ENCODE data around the gene PIGC. TPM values are rescaled to one million over a fixed set of nuclear protein-coding genes. Genes with fewer than 3 reads are reported as not detected.

The PIGC gene
- total RNA-seq, 2 experiments from 2014 or later = 14.7 to 17.1 TPM

DNA sequence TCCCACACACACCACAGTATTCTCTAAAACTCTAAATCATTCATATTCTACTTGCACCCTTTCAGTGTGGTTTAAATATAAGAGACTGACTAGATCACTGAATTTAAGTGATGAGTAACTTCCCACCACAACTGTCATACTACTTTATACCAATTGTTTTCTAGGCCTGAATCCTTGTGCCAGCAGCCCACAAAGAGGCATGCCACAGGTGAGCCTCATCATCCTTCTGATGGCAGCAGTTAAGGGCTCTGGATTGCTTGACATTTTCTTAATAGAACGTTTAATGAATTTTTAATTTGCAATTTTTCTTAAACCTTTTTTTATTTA lies 13.8 kb downstream of the PIGC start:
- Mint-ChIP-seq H3K4me1 (peaks cover 30% of the 10 kb centered on the region), H3K27me3 (no peaks in the 10 kb centered on the region), H3K36me3 (ENCODE audit: low read depth) (no peaks in the 10 kb centered on the region), H3K27ac (no peak overlapping the region), H3K4me3 (no peak overlapping the region), H3K9me3 (ENCODE audit: low read depth) (peaks cover 2% of the 10 kb centered on the region)
- intact Hi-C loops (cut with DNase I, micrococcal nuclease) = no loop called here
- ChIA-PET POLR2A (no interaction called here), CTCF (interaction anchor here (0.7 to 7.4 kb wide), 12 partner anchors 12 to 444 kb away, joined by 3 to 63 read pairs (median 3); partner anchors contain the start of gene PIGC)
- ATAC-seq = no peak
- DNase-seq = no peak

DNA sequence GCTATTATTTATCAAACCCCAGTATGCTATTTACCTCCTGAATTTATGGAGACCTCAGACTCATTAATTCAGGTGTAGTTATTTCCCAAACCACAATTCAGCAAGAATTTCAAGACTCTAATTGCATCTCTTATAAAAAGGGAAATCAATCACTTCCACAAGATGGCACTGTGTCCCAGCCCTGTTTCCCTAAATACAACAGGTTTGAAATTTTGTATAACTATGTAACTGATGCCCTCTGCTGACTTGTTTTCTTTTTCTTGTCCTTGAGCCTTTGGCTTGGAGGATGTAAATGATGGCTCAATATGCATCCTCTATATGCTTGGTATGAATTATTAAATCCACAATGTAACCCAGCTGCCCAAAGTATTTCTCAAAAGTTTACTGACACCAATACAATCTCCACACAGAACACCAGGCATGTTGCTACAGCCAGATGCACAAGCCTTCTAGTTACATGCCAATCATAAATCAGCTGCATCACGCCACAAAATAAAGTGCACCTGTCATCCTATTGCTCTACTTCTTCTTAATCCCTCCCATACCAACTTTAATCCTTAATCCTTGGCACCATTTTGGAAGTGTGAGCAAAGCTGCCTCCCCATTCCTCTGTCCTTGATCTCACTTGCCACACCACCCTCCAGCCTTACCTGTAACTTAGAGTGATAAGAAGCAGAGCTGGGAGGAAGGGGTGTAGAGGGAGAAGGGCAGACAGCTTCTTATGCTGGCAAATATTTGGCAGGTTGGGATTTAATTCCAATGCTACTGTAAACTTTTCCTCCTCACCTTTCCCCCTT lies 14.3 kb downstream of the PIGC start:
- Mint-ChIP-seq H3K36me3 (ENCODE audit: low read depth) (no peaks in the 10 kb centered on the region), H3K27ac (no peak overlapping the region), H3K4me1 (peaks cover 30% of the 10 kb centered on the region), H3K9me3 (ENCODE audit: low read depth) (peaks cover 2% of the 10 kb centered on the region), H3K27me3 (no peaks in the 10 kb centered on the region), H3K4me3 (no peak overlapping the region)
- ChIA-PET CTCF (interaction anchor here (0.7 to 7.4 kb wide), 16 partner anchors 9 to 444 kb away, joined by 3 to 63 read pairs (median 3); partner anchors contain the start of genes C1orf105 and PIGC), POLR2A (no interaction called here)
- DNase-seq (peak; percentile 66), ATAC-seq (peak; percentile 71)
- intact Hi-C loops (cut with DNase I, micrococcal nuclease) = loop anchor here (1.0 to 10.0 kb wide), 6 partner anchors 15 to 785 kb away; partner anchors contain the start of gene PIGC (in 2 of the 2)

DNA sequence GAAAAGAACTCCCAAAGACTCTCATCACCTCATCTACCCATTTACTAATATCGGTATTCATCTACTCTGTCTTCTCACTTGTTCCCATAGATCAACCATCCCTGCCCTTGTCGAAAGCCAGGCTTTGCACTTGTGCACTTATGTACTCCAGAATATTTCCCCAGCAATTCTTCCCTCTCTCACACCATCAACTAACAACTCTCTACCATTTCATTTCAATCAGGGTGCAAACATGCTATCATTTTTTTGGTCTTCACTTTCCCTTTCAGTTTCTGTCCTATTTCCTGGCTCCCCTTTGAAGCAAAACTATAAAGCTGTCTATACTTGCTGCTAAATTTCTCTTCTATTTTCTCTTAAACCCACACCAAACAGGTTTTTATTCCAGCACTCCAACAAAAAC lies 16.7 kb downstream of the PIGC start:
- ChIA-PET POLR2A (interaction anchor here (0.7 kb wide), 1 partner anchor 69 kb away, joined by 3 read pairs; no protein-coding TSS in a partner anchor), CTCF (interaction anchor here (0.6 to 3.0 kb wide), 6 partner anchors 10 to 425 kb away, joined by 3 to 11 read pairs (median 5); no protein-coding TSS in a partner anchor)
- DNase-seq (no peak), ATAC-seq (peak; percentile 30)
- Mint-ChIP-seq H3K9me3 (ENCODE audit: low read depth) (no peaks in the 10 kb centered on the region), H3K36me3 (ENCODE audit: low read depth) (no peaks in the 10 kb centered on the region), H3K4me1 (peaks cover 15% of the 10 kb centered on the region), H3K27me3 (no peaks in the 10 kb centered on the region), H3K4me3 (no peak overlapping the region), H3K27ac (no peak overlapping the region)
- intact Hi-C loops (cut with DNase I, micrococcal nuclease) = loop anchor here (10.0 kb wide), 2 partner anchors 622 to 782 kb away; no protein-coding TSS in a partner anchor

DNA sequence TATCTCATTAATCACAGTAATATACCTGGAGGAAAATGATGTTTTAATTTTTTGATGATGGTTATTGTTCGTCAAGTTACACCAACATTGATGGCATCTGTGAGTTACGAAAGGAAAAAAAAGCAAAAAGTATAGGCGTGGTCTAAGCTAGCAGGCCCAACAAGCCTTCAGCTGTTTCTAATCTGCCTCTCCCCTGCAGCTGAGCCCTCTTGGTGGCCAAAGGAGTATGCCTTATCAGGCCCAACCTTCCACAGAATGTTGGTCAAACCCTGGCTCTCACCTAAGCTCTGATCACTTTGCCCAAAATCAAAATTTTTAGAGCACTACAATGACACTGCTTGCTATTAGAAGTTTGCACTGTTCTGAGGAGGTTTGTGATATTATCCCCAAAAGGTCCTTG lies 18.5 kb downstream of the PIGC start:
- DNase-seq = no peak
- H3K27me3 Mint-ChIP-seq = no peaks in the 10 kb centered on the region
- no peak overlapping the region for H3K4me3 Mint-ChIP-seq
- ChIA-PET POLR2A (no interaction called here), CTCF (interaction anchor here (0.7 to 3.0 kb wide), 4 partner anchors 18 to 335 kb away, joined by 3 to 11 read pairs (median 4); partner anchors contain the start of gene PIGC)
- intact Hi-C loops (cut with DNase I, micrococcal nuclease) = loop anchor here (10.0 kb wide), 2 partner anchors 621 to 781 kb away; no protein-coding TSS in a partner anchor
- no peak overlapping the region for H3K27ac Mint-ChIP-seq
- peaks cover 9% of the 10 kb centered on the region for H3K4me1 Mint-ChIP-seq
- H3K9me3 Mint-ChIP-seq (ENCODE audit: low read depth) = no peaks in the 10 kb centered on the region
- no peak for ATAC-seq
- no peaks in the 10 kb centered on the region for H3K36me3 Mint-ChIP-seq (ENCODE audit: low read depth)

DNA sequence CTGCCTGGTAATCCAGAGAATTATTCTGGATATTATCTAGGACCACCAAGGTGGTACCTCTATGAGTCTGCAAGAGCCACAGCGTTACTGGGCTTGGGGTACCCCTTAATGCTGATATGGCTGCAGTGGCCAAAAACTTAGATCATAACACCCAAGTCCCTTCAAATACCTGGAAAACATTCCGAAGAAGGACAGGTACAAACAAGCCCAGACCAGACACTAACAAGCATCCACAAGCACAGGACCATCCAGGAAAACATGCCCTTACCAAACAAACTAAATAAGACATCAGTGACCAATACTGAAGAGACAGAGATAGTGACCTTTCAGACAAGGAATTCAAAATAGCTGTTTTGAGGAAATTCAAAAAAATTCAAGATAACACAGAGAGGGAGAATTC lies 20.5 kb downstream of the PIGC start:
- peaks cover 11% of the 10 kb centered on the region for H3K4me1 Mint-ChIP-seq
- no peak for ATAC-seq
- no peak overlapping the region for H3K27ac Mint-ChIP-seq
- DNase-seq = no peak
- CTCF ChIA-PET = no interaction called here
- no peak overlapping the region for H3K4me3 Mint-ChIP-seq
- intact Hi-C loops (cut with DNase I, micrococcal nuclease) = loop anchor here (10.0 kb wide), 2 partner anchors 619 to 779 kb away; no protein-coding TSS in a partner anchor
- POLR2A ChIA-PET = no interaction called here
- H3K9me3 Mint-ChIP-seq (ENCODE audit: low read depth) = no peaks in the 10 kb centered on the region
- H3K36me3 Mint-ChIP-seq (ENCODE audit: low read depth) = no peaks in the 10 kb centered on the region
- H3K27me3 Mint-ChIP-seq = no peaks in the 10 kb centered on the region

DNA sequence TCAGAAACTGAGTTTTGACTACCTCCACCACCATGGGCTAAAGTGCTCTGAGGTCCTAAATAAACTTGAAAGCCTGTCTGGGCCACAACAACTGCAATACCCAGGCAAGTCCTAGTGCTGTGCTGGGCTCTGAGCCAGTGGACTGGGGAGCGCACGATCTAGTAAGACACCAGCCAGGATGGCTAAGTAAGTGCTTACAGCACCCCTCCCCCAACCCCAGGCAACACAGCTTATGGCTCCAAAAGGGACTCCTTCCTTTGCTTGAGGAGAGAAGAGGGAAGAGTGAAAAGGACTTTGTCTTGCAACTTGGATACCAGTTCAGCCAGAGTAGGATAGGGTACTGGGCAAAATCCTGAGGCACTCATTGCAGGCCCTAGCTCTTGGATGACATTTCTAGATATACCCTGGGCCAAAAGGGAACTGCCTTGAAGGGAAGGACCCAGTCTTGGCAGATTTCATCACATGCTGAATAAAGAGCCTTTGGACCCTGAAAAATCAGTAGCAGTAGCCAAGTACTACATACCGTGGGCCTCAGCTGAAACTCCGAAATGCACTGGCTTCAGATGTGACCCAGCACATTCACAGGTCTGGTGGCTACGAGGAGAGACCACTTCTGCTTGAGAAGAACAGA lies 21.8 kb downstream of the PIGC start:
- ChIA-PET POLR2A (no interaction called here), CTCF (interaction anchor here (0.5 to 1.7 kb wide), 5 partner anchors 14 to 387 kb away, joined by 3 to 7 read pairs (median 3); partner anchors contain the start of gene PIGC)
- Mint-ChIP-seq H3K36me3 (ENCODE audit: low read depth) (no peaks in the 10 kb centered on the region), H3K4me1 (peaks cover 11% of the 10 kb centered on the region), H3K27ac (no peak overlapping the region), H3K27me3 (no peaks in the 10 kb centered on the region), H3K4me3 (no peak overlapping the region), H3K9me3 (ENCODE audit: low read depth) (no peaks in the 10 kb centered on the region)
- intact Hi-C loops (cut with DNase I, micrococcal nuclease) = loop anchor here (10.0 kb wide), 2 partner anchors 617 to 777 kb away; no protein-coding TSS in a partner anchor
- DNase-seq (no peak), ATAC-seq (no peak)

DNA sequence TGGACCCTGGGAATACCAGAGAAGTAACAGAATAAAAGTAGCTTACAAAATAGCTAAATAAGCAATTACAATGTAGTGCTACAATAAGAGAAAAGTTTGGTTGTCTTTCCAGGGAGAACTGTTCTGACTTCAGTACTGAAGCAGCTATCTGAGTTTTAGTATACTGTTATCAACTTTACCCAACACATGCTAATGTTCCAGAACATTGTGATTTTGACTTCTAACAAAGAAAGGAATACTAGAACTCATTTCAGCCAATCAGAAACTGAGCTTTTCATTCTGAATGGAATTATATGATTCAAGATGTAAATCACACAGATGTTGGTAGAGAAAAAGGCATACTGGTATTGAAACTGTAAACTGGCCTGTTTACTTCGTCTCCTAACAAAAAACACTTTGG lies 23.5 kb downstream of the PIGC start, which contains the start of gene C1orf105:
Gene C1orf105, plus strand, starts transcription at position 301 of the 400 bp plus-strand sequence. CDS start 201 bp downstream, outside the sequence.
- ATAC-seq = no peak
- Mint-ChIP-seq H3K36me3 (ENCODE audit: low read depth) (no peaks in the 10 kb centered on the region), H3K9me3 (ENCODE audit: low read depth) (no peaks in the 10 kb centered on the region), H3K4me3 (no peak within 1 kb of the TSS), H3K27me3 (no peaks in the 10 kb centered on the region), H3K4me1 (peaks cover 11% of the 10 kb centered on the region), H3K27ac (no peak within 1 kb of the TSS)
- intact Hi-C loops (cut with DNase I, micrococcal nuclease) = loop anchor here (10.0 kb wide), 2 partner anchors 616 to 776 kb away; no protein-coding TSS in a partner anchor
- ChIA-PET POLR2A (no interaction called here), CTCF (interaction anchor here (0.6 to 1.3 kb wide), 7 partner anchors 8 to 433 kb away, joined by 3 to 5 read pairs (median 3); partner anchors contain the start of gene PIGC)
- DNase-seq = no peak

DNA sequence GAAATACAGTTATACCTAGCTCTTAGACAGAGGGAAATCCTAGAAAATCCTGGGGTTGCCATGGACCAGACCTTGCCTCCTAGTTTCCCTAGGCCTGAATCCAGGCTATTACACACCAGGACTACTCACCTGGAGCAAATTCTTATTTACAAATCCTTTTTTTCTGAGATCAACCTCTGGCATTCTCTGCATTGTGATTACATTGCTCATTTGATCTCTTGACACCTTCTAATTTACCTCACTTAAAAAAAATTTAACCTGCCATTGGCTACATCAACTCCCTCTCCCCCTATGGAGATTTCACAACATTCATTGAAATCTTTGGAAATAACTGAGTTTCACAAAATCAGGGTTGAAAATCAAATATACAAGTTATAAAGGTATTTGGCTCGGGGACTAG lies 26.3 kb downstream of the PIGC start:
- intact Hi-C loops (cut with DNase I, micrococcal nuclease) = no loop called here
- Mint-ChIP-seq H3K36me3 (ENCODE audit: low read depth) (no peaks in the 10 kb centered on the region), H3K4me1 (peaks cover 11% of the 10 kb centered on the region), H3K27ac (no peak overlapping the region), H3K4me3 (no peak overlapping the region), H3K9me3 (ENCODE audit: low read depth) (no peaks in the 10 kb centered on the region), H3K27me3 (no peaks in the 10 kb centered on the region)
- DNase-seq = no peak
- ATAC-seq = no peak
- ChIA-PET POLR2A (no interaction called here), CTCF (interaction anchor here (0.6 to 3.5 kb wide), 9 partner anchors 10 to 1689 kb away, joined by 3 to 18 read pairs (median 6); partner anchors contain the start of gene PIGC)

DNA sequence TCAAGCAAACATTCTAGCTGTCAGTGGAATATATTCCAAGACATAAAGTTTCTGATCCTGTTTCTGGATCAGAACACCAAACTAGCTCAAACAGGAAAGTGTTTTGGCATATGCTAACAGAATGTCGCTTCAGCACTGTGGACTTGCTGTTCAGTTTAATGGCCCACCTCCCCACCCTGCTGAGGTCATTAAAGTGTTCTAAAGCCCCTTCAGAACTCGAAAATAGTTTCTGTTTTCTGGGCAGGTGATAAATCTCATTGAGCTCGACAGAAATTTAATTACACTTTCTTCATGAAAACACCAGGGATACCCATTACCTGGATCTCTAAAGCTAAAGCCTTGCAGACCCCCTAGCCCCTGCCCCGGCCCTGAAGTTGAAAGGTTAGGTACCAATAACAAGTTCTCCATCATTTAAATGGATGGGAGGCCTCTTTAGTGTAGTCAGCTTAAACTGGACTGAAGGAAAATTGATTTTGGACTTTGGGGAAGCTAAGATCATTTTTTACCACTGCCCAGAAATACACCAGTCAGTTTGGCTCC lies 27.3 kb downstream of the PIGC start:
- Mint-ChIP-seq H3K4me3 (no peak overlapping the region), H3K27me3 (no peaks in the 10 kb centered on the region), H3K27ac (no peak overlapping the region), H3K36me3 (ENCODE audit: low read depth) (no peaks in the 10 kb centered on the region), H3K4me1 (peaks cover 17% of the 10 kb centered on the region), H3K9me3 (ENCODE audit: low read depth) (no peaks in the 10 kb centered on the region)
- no peak for DNase-seq
- intact Hi-C loops (cut with DNase I, micrococcal nuclease) = no loop called here
- CTCF ChIA-PET = interaction anchor here (0.5 to 3.5 kb wide), 9 partner anchors 10 to 1762 kb away, joined by 3 to 18 read pairs (median 3); partner anchors contain the start of gene PIGC
- POLR2A ChIA-PET = no interaction called here
- ATAC-seq = no peak

DNA sequence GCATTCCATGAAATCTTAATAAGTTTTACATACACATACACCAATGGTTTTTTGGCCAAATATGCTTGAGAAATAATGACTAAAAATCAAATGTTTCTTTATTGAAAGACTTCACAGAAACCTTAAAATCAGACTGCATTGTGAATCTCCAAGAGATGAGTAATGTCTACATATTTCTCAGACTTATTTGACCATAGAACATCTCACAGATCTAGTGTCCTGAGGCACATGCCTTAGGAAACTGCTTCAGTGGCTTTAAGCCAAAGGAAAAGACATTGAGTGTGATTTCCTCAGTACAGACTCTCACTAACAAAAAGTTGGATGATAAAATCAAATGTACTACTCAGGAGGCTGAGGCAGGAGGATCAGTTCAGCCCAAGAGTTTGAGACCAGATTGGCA lies 29.5 kb downstream of the PIGC start:
- no peak for DNase-seq
- Mint-ChIP-seq H3K9me3 (ENCODE audit: low read depth) (no peaks in the 10 kb centered on the region), H3K27ac (no peak overlapping the region), H3K4me3 (no peak overlapping the region), H3K4me1 (peaks cover 12% of the 10 kb centered on the region), H3K27me3 (no peaks in the 10 kb centered on the region), H3K36me3 (ENCODE audit: low read depth) (no peaks in the 10 kb centered on the region)
- no peak for ATAC-seq
- ChIA-PET CTCF (no interaction called here), POLR2A (no interaction called here)
- intact Hi-C loops (cut with DNase I, micrococcal nuclease) = no loop called here

DNA sequence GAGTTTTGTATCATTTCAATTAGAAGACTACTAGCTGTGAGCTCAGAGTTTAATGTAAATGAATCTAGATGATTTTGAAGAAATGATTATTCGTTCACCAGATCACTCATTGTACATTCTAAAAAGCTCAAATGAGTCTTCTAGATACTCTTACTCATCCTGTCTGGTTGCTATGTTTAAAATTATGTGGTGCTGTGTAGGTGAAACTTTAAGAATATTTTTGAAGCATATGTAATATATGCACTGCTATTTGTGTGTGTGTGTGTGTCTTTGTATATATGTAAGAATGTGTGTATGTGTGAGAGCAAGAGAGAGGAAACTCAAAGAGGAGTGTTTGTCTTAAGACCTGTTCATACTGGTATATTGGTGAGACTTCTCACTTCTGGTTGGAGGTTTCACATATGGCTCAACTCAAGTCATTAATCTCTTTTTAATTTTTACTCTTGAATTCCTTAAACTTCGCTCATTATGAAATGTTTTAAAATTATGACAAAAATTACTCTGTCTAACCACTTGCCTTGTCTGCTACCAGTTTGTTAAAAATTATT lies 32.0 kb downstream of the PIGC start:
- Mint-ChIP-seq H3K27ac (no peak overlapping the region), H3K36me3 (ENCODE audit: low read depth) (no peaks in the 10 kb centered on the region), H3K4me1 (peaks cover 10% of the 10 kb centered on the region), H3K4me3 (no peak overlapping the region), H3K9me3 (ENCODE audit: low read depth) (no peaks in the 10 kb centered on the region), H3K27me3 (no peaks in the 10 kb centered on the region)
- CTCF ChIA-PET = interaction anchor here (0.7 to 2.5 kb wide), 8 partner anchors 8 to 231 kb away, joined by 3 to 11 read pairs (median 4); no protein-coding TSS in a partner anchor
- ATAC-seq (peak; percentile 92), DNase-seq (no peak)
- intact Hi-C loops (cut with DNase I, micrococcal nuclease) = no loop called here
- POLR2A ChIA-PET = interaction anchor here (0.7 to 0.9 kb wide), 2 partner anchors 53 to 74 kb away, joined by 4 read pairs; no protein-coding TSS in a partner anchor

Measured in activated CD4-positive, alpha-beta T cell treated with anti-CD3 and anti-CD28 coated beads for 36 hours (primary cell).